Measurements from ENCODE around the gene OR4Q3.
"Not testable (repeated sequence)": the region's sequence is repeated elsewhere in the genome, so short reads cannot be mapped to it uniquely, and the experiment has no call there.

- TF ChIP-seq CTCF (conservative IDR thresholded peaks at IDR 0.05); EZH2 (IDR thresholded peaks at IDR 0.05; ENCODE audit: low read depth): not testable (repeated sequence)
Measured at GRCh38 chr14:19796520-19797108, 53.2 kb downstream of the OR4Q3 start.
